ENCODE results near the gene PLXNA4. TPM values are rescaled to one million over a fixed set of nuclear protein-coding genes. Genes with fewer than 3 reads are reported as not detected.

PLXNA4 gene
- total and polyA plus RNA-seq, 7 experiments from 2014 or later = 0.05 to 31.6 (median 1.1) TPM

DNA sequence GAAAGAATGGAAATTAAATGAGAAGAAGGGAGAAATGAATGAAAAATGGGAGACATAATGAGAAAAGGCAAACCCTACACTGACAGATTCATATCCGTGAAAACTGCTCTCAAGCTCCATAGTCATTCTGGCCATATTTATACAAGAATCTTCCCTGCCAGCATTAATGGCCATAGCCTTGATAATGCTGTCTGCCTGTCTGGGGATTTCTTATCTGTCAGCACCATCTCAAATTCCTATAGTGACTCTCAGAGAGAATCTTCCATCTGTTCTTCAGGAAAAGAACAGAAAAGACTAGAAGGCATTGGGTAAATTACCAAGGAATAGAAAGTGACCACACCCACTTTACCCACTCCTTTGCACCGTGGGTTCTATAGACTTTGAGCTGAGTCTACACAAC lies 295.9 kb downstream of the PLXNA4 start:
- H3K27me3 Mint-ChIP-seq = peaks cover 4 to 34% (median 25%) of the 10 kb centered on the region in 5 donors
- H3K27ac Mint-ChIP-seq = no peak overlapping the region

GRCh38 chr7:132279718-132280117 lies 296.6 kb downstream of the PLXNA4 start:
- H3K27me3 Mint-ChIP-seq = peaks cover 4 to 37% (median 26%) of the 10 kb centered on the region in 5 donors
- no peak for DNase-seq
- Histone ChIP-seq H3K4me3 (ENCODE audit: low read length) (no peak overlapping the region), H3K27me3 (ENCODE audit: control insufficient read depth in 2 of 2, insufficient read depth in 2 of 2, low read length in 2 of 2) (no peaks in the 10 kb centered on the region), H3K4me1 (ENCODE audit: control insufficient read depth in 2 of 2, insufficient read depth in 2 of 2, low read length in 2 of 2) (no peaks in the 10 kb centered on the region), H3K9me3 (ENCODE audit: control insufficient read depth in 2 of 3, low read length in 3 of 3) (no peaks in the 10 kb centered on the region), H3K36me3 (ENCODE audit: control insufficient read depth in 2 of 3, insufficient read depth in 3 of 3, low read length in 3 of 3) (no peaks in the 10 kb centered on the region), H3K27ac (ENCODE audit: low read depth, low read length) (no peak overlapping the region)
- peaks cover 0 to 2% (median 0%) of the 10 kb centered on the region in 11 donors for H3K9me3 Mint-ChIP-seq
- no peaks in the 10 kb centered on the region for H3K36me3 Mint-ChIP-seq
- no peaks in the 10 kb centered on the region for H3K4me1 Mint-ChIP-seq
- no peak overlapping the region for H3K27ac Mint-ChIP-seq
- no peak overlapping the region for H3K4me3 Mint-ChIP-seq
- intact Hi-C loops (cut with micrococcal nuclease) = no loop called here
- CTCF ChIA-PET = no interaction called here
- no peak for ATAC-seq
- POLR2A ChIA-PET = no interaction called here

More for the DNA sequence above, 295.9 kb downstream of the PLXNA4 start:
- no peak for DNase-seq
- intact Hi-C loops (cut with micrococcal nuclease) = no loop called here
- no peak for ATAC-seq
- CTCF ChIA-PET = no interaction called here
- Histone ChIP-seq H3K4me1 (ENCODE audit: control insufficient read depth in 2 of 2, insufficient read depth in 2 of 2, low read length in 2 of 2) (no peaks in the 10 kb centered on the region), H3K27me3 (ENCODE audit: control insufficient read depth in 2 of 2, insufficient read depth in 2 of 2, low read length in 2 of 2) (no peaks in the 10 kb centered on the region), H3K27ac (ENCODE audit: low read depth, low read length) (no peak overlapping the region), H3K36me3 (ENCODE audit: control insufficient read depth in 2 of 3, insufficient read depth in 3 of 3, low read length in 3 of 3) (no peaks in the 10 kb centered on the region), H3K9me3 (ENCODE audit: control insufficient read depth in 2 of 3, low read length in 3 of 3) (no peaks in the 10 kb centered on the region), H3K4me3 (ENCODE audit: low read length) (no peak overlapping the region)
- H3K9me3 Mint-ChIP-seq = peaks cover 0 to 2% (median 0%) of the 10 kb centered on the region in 11 donors
- H3K4me3 Mint-ChIP-seq = no peak overlapping the region
- no peaks in the 10 kb centered on the region for H3K36me3 Mint-ChIP-seq
- no peaks in the 10 kb centered on the region for H3K4me1 Mint-ChIP-seq
- POLR2A ChIA-PET = no interaction called here

DNA sequence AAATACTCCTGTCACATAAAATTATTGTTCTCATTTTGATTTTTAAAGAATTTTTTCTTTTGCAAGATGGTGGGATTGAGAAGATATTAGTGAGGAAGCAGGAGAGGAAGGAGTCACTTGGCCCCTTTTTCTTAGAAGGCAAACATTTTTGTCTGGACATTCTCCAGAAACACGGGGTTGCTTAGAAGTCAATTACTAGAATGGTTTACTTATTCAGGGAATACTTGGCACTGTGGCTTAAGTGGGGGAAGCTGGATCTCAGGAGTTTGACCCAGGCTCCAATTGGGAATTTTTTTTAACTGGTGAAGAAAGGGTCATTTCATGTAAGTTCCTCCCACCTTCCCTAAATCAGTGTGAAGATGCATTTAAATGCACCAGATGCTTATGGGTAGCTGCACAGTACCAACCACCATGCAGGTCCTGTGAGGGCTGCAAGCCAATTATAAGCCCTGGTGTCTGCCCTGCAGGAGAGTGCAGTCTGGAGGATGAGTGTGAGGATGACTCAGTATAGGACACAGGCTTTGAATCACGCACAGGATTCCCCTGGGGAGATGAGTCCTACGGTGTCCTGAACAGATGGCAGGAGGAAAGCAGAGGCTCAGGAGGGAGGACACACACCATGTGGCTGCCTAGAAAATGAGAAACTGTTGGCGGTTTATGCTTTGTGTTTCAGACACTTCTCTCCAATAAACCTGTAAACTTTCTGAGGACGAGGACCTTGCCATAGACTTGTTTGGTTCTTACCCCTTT lies 299.1 kb downstream of the PLXNA4 start:
- Histone ChIP-seq H3K27me3 (ENCODE audit: control insufficient read depth in 2 of 2, insufficient read depth in 2 of 2, low read length in 2 of 2) (no peaks in the 10 kb centered on the region), H3K36me3 (ENCODE audit: control insufficient read depth in 2 of 3, insufficient read depth in 3 of 3, low read length in 3 of 3) (no peaks in the 10 kb centered on the region), H3K4me1 (ENCODE audit: control insufficient read depth in 2 of 2, insufficient read depth in 2 of 2, low read length in 2 of 2) (no peaks in the 10 kb centered on the region), H3K4me3 (ENCODE audit: low read length) (no peak overlapping the region), H3K9me3 (ENCODE audit: control insufficient read depth in 2 of 3, low read length in 3 of 3) (no peaks in the 10 kb centered on the region), H3K27ac (ENCODE audit: low read depth, low read length) (no peak overlapping the region)
- ChIA-PET CTCF (no interaction called here), POLR2A (no interaction called here)
- Mint-ChIP-seq H3K4me1 (no peaks in the 10 kb centered on the region), H3K27me3 (peaks cover 7 to 42% (median 29%) of the 10 kb centered on the region in 5 donors), H3K36me3 (no peaks in the 10 kb centered on the region), H3K9me3 (peaks cover 0 to 4% (median 0%) of the 10 kb centered on the region in 11 donors), H3K27ac (no peak overlapping the region), H3K4me3 (no peak overlapping the region)
- DNase-seq (no peak), ATAC-seq (no peak)
- intact Hi-C loops (cut with micrococcal nuclease) = no loop called here

DNA sequence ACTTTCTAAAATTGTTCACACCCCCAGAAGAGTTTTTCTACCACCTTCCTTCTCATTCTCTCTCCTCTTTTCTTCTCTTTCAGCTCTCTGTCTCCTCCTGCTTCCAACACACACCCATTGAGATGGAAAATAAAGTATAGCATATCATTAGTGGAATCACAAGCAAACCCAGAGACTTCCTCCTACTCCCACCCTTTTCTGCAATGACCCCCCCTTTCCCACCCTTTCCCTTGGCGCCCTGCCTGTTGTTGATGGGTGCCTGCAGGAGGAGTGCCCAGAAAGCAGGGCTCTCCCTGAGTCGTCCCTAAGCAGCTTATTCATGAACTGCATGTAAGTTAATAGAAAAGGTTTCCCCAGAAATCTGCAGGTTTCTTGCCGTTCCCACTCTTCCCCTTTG lies 300.0 kb downstream of the PLXNA4 start:
- peaks cover 5 to 48% (median 29%) of the 10 kb centered on the region in 5 donors for H3K27me3 Mint-ChIP-seq
- Histone ChIP-seq H3K4me1 (ENCODE audit: control insufficient read depth in 2 of 2, insufficient read depth in 2 of 2, low read length in 2 of 2) (no peaks in the 10 kb centered on the region), H3K4me3 (ENCODE audit: low read length) (no peak overlapping the region), H3K27ac (ENCODE audit: low read depth, low read length) (no peak overlapping the region), H3K27me3 (ENCODE audit: control insufficient read depth in 2 of 2, insufficient read depth in 2 of 2, low read length in 2 of 2) (no peaks in the 10 kb centered on the region), H3K36me3 (ENCODE audit: control insufficient read depth in 2 of 3, insufficient read depth in 3 of 3, low read length in 3 of 3) (no peaks in the 10 kb centered on the region), H3K9me3 (ENCODE audit: control insufficient read depth in 2 of 3, low read length in 3 of 3) (no peaks in the 10 kb centered on the region)
- no peak overlapping the region for H3K4me3 Mint-ChIP-seq
- DNase-seq (no peak), ATAC-seq (no peak)
- H3K9me3 Mint-ChIP-seq = peaks cover 0 to 4% (median 0%) of the 10 kb centered on the region in 11 donors
- H3K27ac Mint-ChIP-seq = no peak overlapping the region
- CTCF ChIA-PET = no interaction called here
- H3K36me3 Mint-ChIP-seq = no peaks in the 10 kb centered on the region
- POLR2A ChIA-PET = no interaction called here
- intact Hi-C loops (cut with micrococcal nuclease) = no loop called here
- H3K4me1 Mint-ChIP-seq = no peaks in the 10 kb centered on the region

- Histone ChIP-seq H3K27ac (ENCODE audit: low read depth, low read length) (no peak overlapping the region), H3K27me3 (ENCODE audit: control insufficient read depth in 2 of 2, insufficient read depth in 2 of 2, low read length in 2 of 2) (no peaks in the 10 kb centered on the region), H3K9me3 (ENCODE audit: control insufficient read depth in 2 of 3, low read length in 3 of 3) (no peaks in the 10 kb centered on the region), H3K4me3 (ENCODE audit: low read length) (no peak overlapping the region), H3K36me3 (ENCODE audit: control insufficient read depth in 2 of 3, insufficient read depth in 3 of 3, low read length in 3 of 3) (no peaks in the 10 kb centered on the region), H3K4me1 (ENCODE audit: control insufficient read depth in 2 of 2, insufficient read depth in 2 of 2, low read length in 2 of 2) (no peaks in the 10 kb centered on the region)
- H3K36me3 Mint-ChIP-seq = no peaks in the 10 kb centered on the region
- intact Hi-C loops (cut with micrococcal nuclease) = no loop called here
- no peak overlapping the region for H3K4me3 Mint-ChIP-seq
- no peak overlapping the region for H3K27ac Mint-ChIP-seq
- ChIA-PET CTCF (interaction anchor here (0.6 kb wide), 1 partner anchor 18 kb away, joined by 3 read pairs; no protein-coding TSS in a partner anchor), POLR2A (no interaction called here)
- H3K27me3 Mint-ChIP-seq = peaks cover 5 to 48% (median 29%) of the 10 kb centered on the region in 5 donors
- no peak for DNase-seq
- peaks cover 0 to 4% (median 0%) of the 10 kb centered on the region in 11 donors for H3K9me3 Mint-ChIP-seq
- no peaks in the 10 kb centered on the region for H3K4me1 Mint-ChIP-seq
- no peak for ATAC-seq
These were observed 300.6 kb downstream of the PLXNA4 start for GRCh38 chr7:132275416-132276233.

DNA sequence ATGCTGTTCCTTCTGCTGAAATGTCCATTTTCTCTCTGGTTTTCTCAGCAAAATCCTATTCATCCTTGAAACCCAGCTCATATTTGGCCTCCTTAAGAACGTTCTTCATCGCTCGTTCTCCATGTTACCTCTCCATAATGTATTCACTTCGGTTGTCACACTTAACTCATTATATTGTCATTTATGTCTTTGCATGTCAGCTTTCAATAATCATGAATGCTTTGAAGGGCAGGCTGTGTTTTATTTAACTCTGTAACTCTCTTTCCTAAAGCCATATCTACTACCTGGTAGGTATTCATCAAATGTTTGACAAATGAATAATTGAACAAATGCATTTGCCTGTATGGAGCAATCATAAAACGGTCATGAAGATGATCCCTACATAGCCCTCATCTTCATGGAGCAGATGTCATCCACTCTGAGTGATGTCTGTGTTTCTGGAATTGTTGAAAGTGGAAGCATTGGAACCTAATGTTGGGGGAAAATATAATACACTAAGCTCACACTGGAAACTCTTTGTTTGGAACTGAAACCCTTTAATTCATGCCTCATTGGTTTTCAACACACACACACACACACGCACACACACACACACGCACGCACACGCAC lies 303.4 kb downstream of the PLXNA4 start:
- Histone ChIP-seq H3K4me1 (ENCODE audit: control insufficient read depth in 2 of 2, insufficient read depth in 2 of 2, low read length in 2 of 2) (no peaks in the 10 kb centered on the region), H3K9me3 (ENCODE audit: control insufficient read depth in 2 of 3, low read length in 3 of 3) (no peaks in the 10 kb centered on the region), H3K36me3 (ENCODE audit: control insufficient read depth in 2 of 3, insufficient read depth in 3 of 3, low read length in 3 of 3) (no peaks in the 10 kb centered on the region), H3K27ac (ENCODE audit: low read depth, low read length) (no peak overlapping the region), H3K4me3 (ENCODE audit: low read length) (no peak overlapping the region), H3K27me3 (ENCODE audit: control insufficient read depth in 2 of 2, insufficient read depth in 2 of 2, low read length in 2 of 2) (no peaks in the 10 kb centered on the region)
- intact Hi-C loops (cut with micrococcal nuclease) = no loop called here
- DNase-seq = no peak
- Mint-ChIP-seq H3K4me1 (no peaks in the 10 kb centered on the region), H3K36me3 (no peaks in the 10 kb centered on the region), H3K4me3 (no peak overlapping the region), H3K27me3 (peaks cover 3 to 34% (median 25%) of the 10 kb centered on the region in 5 donors), H3K27ac (no peak overlapping the region), H3K9me3 (peaks cover 0 to 5% (median 0%) of the 10 kb centered on the region in 11 donors)
- ChIA-PET CTCF (no interaction called here), POLR2A (no interaction called here)
- no peak for ATAC-seq

Measured in naive thymus-derived CD4-positive, alpha-beta T cell (primary cell).